ENCODE measurements around the gene OR6K3. TPM values are rescaled to one million over a fixed set of nuclear protein-coding genes. Genes with fewer than 3 reads are reported as not detected.
"Not testable (repeated sequence)": the region's sequence is repeated elsewhere in the genome, so short reads cannot be mapped to it uniquely, and the experiment has no call there.

The OR6K3 gene
- total RNA-seq, 1 donor from 2014 or later = not detected

- Mint-ChIP-seq H3K9me3 (no peaks in the 10 kb centered on the region), H3K36me3 (no peaks in the 10 kb centered on the region), H3K27ac (no peak overlapping the region), H3K4me1 (no peaks in the 10 kb centered on the region), H3K4me3 (no peak overlapping the region), H3K27me3 (ENCODE audit: low read depth) (peaks cover 4% of the 10 kb centered on the region)
- TF ChIP-seq CTCF (IDR thresholded peaks at IDR 0.05; ENCODE audit: unreplicated experiment) = no peak
- DNase-seq (ENCODE audit: low spot score in 2 of 2, unreplicated experiment in 2 of 2) = no peak
Measured at GRCh38 chr1:158694596-158694995, 25.9 kb downstream of the OR6K3 start.

- Mint-ChIP-seq H3K9me3 (no peaks in the 10 kb centered on the region), H3K36me3 (no peaks in the 10 kb centered on the region), H3K27ac (no peak overlapping the region), H3K27me3 (ENCODE audit: low read depth) (peaks cover 4% of the 10 kb centered on the region), H3K4me1 (no peaks in the 10 kb centered on the region), H3K4me3 (no peak overlapping the region)
- DNase-seq (ENCODE audit: low spot score in 2 of 2, unreplicated experiment in 2 of 2) = no peak
- TF ChIP-seq CTCF (IDR thresholded peaks at IDR 0.05; ENCODE audit: unreplicated experiment) = no peak
Measured at GRCh38 chr1:158692356-158692755, 28.2 kb downstream of the OR6K3 start.

DNA sequence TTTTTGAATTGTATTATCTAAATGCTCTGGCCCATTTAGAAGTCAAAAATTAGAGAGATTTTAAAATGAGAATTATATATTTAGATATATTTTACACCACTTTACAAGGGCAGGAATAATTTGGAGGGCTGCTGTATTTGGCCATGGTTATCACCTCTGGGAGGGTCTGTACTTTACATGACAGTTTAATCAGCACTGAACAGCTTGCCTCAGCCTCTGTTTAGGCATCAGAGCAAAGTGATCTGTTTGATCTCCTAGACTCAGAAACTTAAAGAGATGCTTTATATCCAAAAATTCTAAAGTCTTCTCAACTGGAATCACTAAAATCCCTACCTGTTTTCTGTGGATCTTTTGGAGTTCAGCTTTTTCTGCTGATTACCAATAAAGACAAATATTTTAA lies 28.6 kb downstream of the OR6K3 start:
- TF ChIP-seq CTCF (IDR thresholded peaks at IDR 0.05; ENCODE audit: unreplicated experiment) = no peak
- Mint-ChIP-seq H3K27me3 (ENCODE audit: low read depth) (peaks cover 4% of the 10 kb centered on the region), H3K4me1 (no peaks in the 10 kb centered on the region), H3K36me3 (no peaks in the 10 kb centered on the region), H3K27ac (no peak overlapping the region), H3K9me3 (no peaks in the 10 kb centered on the region), H3K4me3 (no peak overlapping the region)
- no peak for DNase-seq (ENCODE audit: low spot score in 2 of 2, unreplicated experiment in 2 of 2)

- not testable (repeated sequence) for H3K4me1 Mint-ChIP-seq; H3K27me3 Mint-ChIP-seq (ENCODE audit: low read depth); DNase-seq (ENCODE audit: low spot score in 2 of 2, unreplicated experiment in 2 of 2); H3K4me3 Mint-ChIP-seq; H3K27ac Mint-ChIP-seq; H3K9me3 Mint-ChIP-seq; H3K36me3 Mint-ChIP-seq
Measured at GRCh38 chr1:158691149-158691548, 29.4 kb downstream of the OR6K3 start.

DNA sequence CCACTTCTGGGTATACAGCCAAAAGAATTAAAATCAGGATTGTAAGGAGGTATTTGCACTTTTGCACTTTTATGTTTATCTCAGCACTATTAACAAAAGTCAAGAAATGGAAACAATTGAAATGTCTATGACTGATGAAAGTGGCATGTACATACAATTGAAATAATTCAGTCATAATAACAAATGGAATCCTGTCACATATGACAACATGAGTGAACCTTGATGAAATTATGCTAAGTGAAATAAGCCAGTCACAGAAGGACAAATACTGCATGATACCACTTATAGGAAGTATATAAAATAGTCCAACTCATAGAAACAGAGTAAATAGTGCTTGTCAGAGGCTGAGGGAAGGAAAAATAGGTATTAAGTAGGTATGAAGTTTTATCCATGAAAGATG lies 30.6 kb downstream of the OR6K3 start:
- Mint-ChIP-seq H3K9me3 (no peaks in the 10 kb centered on the region), H3K4me3 (no peak overlapping the region), H3K36me3 (no peaks in the 10 kb centered on the region), H3K27me3 (ENCODE audit: low read depth) (peaks cover 1% of the 10 kb centered on the region), H3K27ac (no peak overlapping the region), H3K4me1 (no peaks in the 10 kb centered on the region)
- TF ChIP-seq CTCF (IDR thresholded peaks at IDR 0.05; ENCODE audit: unreplicated experiment) = no peak
- no peak for DNase-seq (ENCODE audit: low spot score in 2 of 2, unreplicated experiment in 2 of 2)

- TF ChIP-seq CTCF (IDR thresholded peaks at IDR 0.05; ENCODE audit: unreplicated experiment) = no peak
- Mint-ChIP-seq H3K4me3 (no peak overlapping the region), H3K36me3 (no peaks in the 10 kb centered on the region), H3K27ac (no peak overlapping the region), H3K9me3 (no peaks in the 10 kb centered on the region), H3K4me1 (no peaks in the 10 kb centered on the region), H3K27me3 (ENCODE audit: low read depth) (no peaks in the 10 kb centered on the region)
- no peak for DNase-seq (ENCODE audit: low spot score in 2 of 2, unreplicated experiment in 2 of 2)
Measured at GRCh38 chr1:158689110-158689509, 31.4 kb downstream of the OR6K3 start.

DNA sequence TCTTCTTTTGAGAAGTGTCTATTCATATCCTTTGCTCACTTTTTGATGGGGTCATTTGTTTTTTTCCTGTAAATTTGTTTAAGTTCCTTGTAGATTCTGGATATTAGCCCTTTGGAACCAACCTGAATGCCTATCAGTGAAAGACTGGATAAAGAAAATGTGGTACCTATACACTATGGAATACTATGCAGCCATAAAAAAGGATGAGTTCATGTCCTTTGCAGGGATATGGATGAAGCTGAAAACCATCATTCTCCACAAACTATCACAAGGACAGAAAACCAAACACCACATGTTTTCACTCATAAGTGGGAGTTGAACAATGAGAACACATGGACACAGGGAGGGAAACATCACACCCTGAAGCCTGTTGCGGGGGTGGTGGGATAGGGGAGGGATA lies 32.2 kb downstream of the OR6K3 start:
- not testable (repeated sequence) for H3K36me3 Mint-ChIP-seq, H3K4me3 Mint-ChIP-seq, H3K27ac Mint-ChIP-seq

More for the DNA sequence above, 32.2 kb downstream of the OR6K3 start:
- not testable (repeated sequence) for H3K27me3 Mint-ChIP-seq (ENCODE audit: low read depth); H3K4me1 Mint-ChIP-seq; DNase-seq (ENCODE audit: low spot score in 2 of 2, unreplicated experiment in 2 of 2); H3K9me3 Mint-ChIP-seq
